ENCODE results near the gene CFAP251. TPM values are rescaled to one million over a fixed set of nuclear protein-coding genes. Genes with fewer than 3 reads are reported as not detected.

The CFAP251 gene
- polyA plus RNA-seq, 2 of the 4 experiments (the other 2 are of a cell fraction), result 0.94 to 1.4 TPM

GRCh38 chr12:121898287-121898686 is 20.1 kb upstream of the CFAP251 start (continued):
- no peak for TF ChIP-seq MYC (IDR thresholded peaks at IDR 0.05; ENCODE audit: borderline replicate concordance, low read length)

DNA sequence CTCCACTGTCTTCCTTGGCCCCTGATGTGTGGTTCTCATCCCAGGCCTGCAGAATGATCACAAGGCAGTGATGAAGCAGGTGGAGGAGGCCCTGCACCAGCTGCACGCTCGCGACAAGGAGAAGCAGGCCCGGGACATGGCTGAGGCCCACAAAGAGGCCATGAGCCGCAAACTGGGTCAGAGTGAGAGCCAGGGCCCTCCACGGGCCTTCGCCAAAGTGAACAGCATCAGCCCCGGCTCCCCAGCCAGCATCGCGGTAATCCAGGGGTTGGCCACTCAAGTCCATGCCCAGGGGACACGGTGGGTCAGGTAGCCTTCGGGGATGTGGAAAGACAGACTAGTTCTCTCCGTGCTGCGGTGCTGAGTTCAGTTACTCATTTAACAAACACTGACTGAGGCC is 18.8 kb upstream of the CFAP251 start:
- no peak for TF ChIP-seq CHD2 (IDR thresholded peaks at IDR 0.05; ENCODE audit: low read length, partially characterized antibody)
- TF ChIP-seq CBX8 (IDR thresholded peaks at IDR 0.05), result no peak
- TF ChIP-seq, protein P1, sequence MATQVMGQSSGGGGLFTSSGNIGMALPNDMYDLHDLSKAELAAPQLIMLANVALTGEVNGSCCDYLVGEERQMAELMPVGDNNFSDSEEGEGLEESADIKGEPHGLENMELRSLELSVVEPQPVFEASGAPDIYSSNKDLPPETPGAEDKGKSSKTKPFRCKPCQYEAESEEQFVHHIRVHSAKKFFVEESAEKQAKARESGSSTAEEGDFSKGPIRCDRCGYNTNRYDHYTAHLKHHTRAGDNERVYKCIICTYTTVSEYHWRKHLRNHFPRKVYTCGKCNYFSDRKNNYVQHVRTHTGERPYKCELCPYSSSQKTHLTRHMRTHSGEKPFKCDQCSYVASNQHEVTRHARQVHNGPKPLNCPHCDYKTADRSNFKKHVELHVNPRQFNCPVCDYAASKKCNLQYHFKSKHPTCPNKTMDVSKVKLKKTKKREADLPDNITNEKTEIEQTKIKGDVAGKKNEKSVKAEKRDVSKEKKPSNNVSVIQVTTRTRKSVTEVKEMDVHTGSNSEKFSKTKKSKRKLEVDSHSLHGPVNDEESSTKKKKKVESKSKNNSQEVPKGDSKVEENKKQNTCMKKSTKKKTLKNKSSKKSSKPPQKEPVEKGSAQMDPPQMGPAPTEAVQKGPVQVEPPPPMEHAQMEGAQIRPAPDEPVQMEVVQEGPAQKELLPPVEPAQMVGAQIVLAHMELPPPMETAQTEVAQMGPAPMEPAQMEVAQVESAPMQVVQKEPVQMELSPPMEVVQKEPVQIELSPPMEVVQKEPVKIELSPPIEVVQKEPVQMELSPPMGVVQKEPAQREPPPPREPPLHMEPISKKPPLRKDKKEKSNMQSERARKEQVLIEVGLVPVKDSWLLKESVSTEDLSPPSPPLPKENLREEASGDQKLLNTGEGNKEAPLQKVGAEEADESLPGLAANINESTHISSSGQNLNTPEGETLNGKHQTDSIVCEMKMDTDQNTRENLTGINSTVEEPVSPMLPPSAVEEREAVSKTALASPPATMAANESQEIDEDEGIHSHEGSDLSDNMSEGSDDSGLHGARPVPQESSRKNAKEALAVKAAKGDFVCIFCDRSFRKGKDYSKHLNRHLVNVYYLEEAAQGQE (IDR thresholded peaks at IDR 0.05), result no peak
- no peak for TF ChIP-seq CEBPB (IDR thresholded peaks at IDR 0.05)
- no peak for TF ChIP-seq PBX3 (IDR thresholded peaks at IDR 0.05)
- no peak for TF ChIP-seq PHF8 (IDR thresholded peaks at IDR 0.05; ENCODE audit: borderline replicate concordance, low read depth)
- H3K9me3 ChIP-seq, result no peaks in the 10 kb centered on the region
- POLR2A ChIA-PET, result no interaction called here
- no peak overlapping the region for H3K4me2 ChIP-seq
- WGBS (ENCODE audit: missing lambda C conversion rate), result 87% methylated on average over 13 of the region's 14 CpGs
- FAIRE-seq (no peak), ATAC-seq (no peak), DNase-seq (ENCODE audit: low read depth in 1 of 2, low spot score in 1 of 2) (no peak)
- no peak overlapping the region for H3K4me3 ChIP-seq
- H3K4me1 ChIP-seq, result peaks cover 4% of the 10 kb centered on the region
- CTCF ChIA-PET, result interaction anchor here (1.0 to 1.5 kb wide), 2 partner anchors 17 to 132 kb away, joined by 3 to 8 read pairs; no protein-coding TSS in a partner anchor
- no peak overlapping the region for H3K27ac ChIP-seq

DNA sequence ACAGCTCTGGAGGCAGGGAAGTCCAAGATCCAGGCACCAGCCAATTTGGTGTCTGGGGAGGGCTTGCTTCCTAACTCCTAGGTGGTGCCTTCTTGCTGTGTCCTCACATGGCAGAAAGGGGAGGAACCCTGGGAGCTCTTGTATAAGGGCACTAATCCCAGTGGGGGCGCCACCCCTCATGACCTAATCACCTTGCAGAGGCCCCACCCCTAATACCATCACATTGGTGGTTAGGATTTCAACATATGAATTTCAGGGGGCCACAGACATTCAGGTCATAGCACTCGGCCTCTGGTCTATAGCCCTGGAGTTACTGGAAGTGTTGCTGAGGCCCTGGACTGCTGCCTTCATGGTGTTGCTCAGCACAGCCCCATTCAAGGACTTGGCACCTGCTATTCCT is 15.2 kb upstream of the CFAP251 start:
- 87% methylated on average over 2 of the region's 2 CpGs for WGBS (ENCODE audit: missing lambda C conversion rate)
- FAIRE-seq (no peak), ATAC-seq (peak; percentile 63 to 79), DNase-seq (ENCODE audit: low read depth in 1 of 2, low spot score in 1 of 2) (peak in 1 of 2 experiments; percentile 38)
- no peak overlapping the region for H3K4me3 ChIP-seq
- no peak for TF ChIP-seq POLR2A (IDR thresholded peaks at IDR 0.05; ENCODE audit: low read length)
- no peak for TF ChIP-seq HEYL (CRISPR knock-in tag; IDR thresholded peaks at IDR 0.05)
- TF ChIP-seq NPAS2 (CRISPR knock-in tag; IDR thresholded peaks at IDR 0.05; ENCODE audit: borderline replicate concordance), result no peak
- TF ChIP-seq FOSL2 (IDR thresholded peaks at IDR 0.05), result no peak
- no peak for TF ChIP-seq FOSL2 (CRISPR knock-in tag; IDR thresholded peaks at IDR 0.05)
- no peak for TF ChIP-seq MAFK (IDR thresholded peaks at IDR 0.05; ENCODE audit: partially characterized antibody)
- TF ChIP-seq GATA3 (IDR thresholded peaks at IDR 0.05; ENCODE audit: borderline replicate concordance), result no peak
- TF ChIP-seq NFE2L2 (conservative IDR thresholded peaks at IDR 0.05; ENCODE audit: low read length), result no peak
- TF ChIP-seq PBX3 (IDR thresholded peaks at IDR 0.05), result no peak
- no peak for TF ChIP-seq HOXB5 (CRISPR knock-in tag; IDR thresholded peaks at IDR 0.05)
- no peak for TF ChIP-seq CEBPB (IDR thresholded peaks at IDR 0.05)
- TF ChIP-seq CHD4 (IDR thresholded peaks at IDR 0.05; ENCODE audit: borderline replicate concordance), result no peak
- ChIA-PET CTCF (interaction anchor here (1.1 to 1.2 kb wide), 2 partner anchors 15 to 91 kb away, joined by 3 to 4 read pairs; partner anchors contain the start of gene PSMD9), POLR2A (no interaction called here)
- H3K4me1 ChIP-seq, result no peaks in the 10 kb centered on the region
- no peaks in the 10 kb centered on the region for H3K9me3 ChIP-seq
- no peak overlapping the region for H3K27ac ChIP-seq
- H3K4me2 ChIP-seq, result no peak overlapping the region

- WGBS (ENCODE audit: missing lambda C conversion rate), result 71% methylated on average over 4 of the region's 4 CpGs
- ATAC-seq (no peak), DNase-seq (ENCODE audit: low read depth in 1 of 2, low spot score in 1 of 2) (no peak), FAIRE-seq (no peak)
- Histone ChIP-seq H3K4me3 (no peak overlapping the region), H3K9me3 (no peaks in the 10 kb centered on the region), H3K27ac (no peak overlapping the region), H3K4me1 (no peaks in the 10 kb centered on the region), H3K4me2 (no peak overlapping the region)
- POLR2A ChIA-PET, result no interaction called here
- CTCF ChIA-PET, result interaction anchor here (1.4 to 2.1 kb wide), 2 partner anchors 62 to 111 kb away, joined by 3 to 7 read pairs; no protein-coding TSS in a partner anchor
- TF ChIP-seq NFE2L2 (conservative IDR thresholded peaks at IDR 0.05; ENCODE audit: low read length), result no peak
- no peak for TF ChIP-seq RFX5 (IDR thresholded peaks at IDR 0.05)
- no peak for TF ChIP-seq POLR2A (IDR thresholded peaks at IDR 0.05; ENCODE audit: low read length)
- no peak for TF ChIP-seq ZSCAN20 (CRISPR knock-in tag; IDR thresholded peaks at IDR 0.05)
- TF ChIP-seq PHF8 (IDR thresholded peaks at IDR 0.05; ENCODE audit: borderline replicate concordance, low read depth), result no peak
- TF ChIP-seq HDAC2 (IDR thresholded peaks at IDR 0.05), result no peak
- no peak for TF ChIP-seq RCOR1 (IDR thresholded peaks at IDR 0.05; ENCODE audit: low read depth, low read length)
- no peak for TF ChIP-seq SMC3 (IDR thresholded peaks at IDR 0.05)
- TF ChIP-seq ELK1 (IDR thresholded peaks at IDR 0.05; ENCODE audit: low read depth, low read length), result no peak
- no peak for TF ChIP-seq MYC (IDR thresholded peaks at IDR 0.05; ENCODE audit: borderline replicate concordance, low read length)
- TF ChIP-seq NPAS2 (CRISPR knock-in tag; IDR thresholded peaks at IDR 0.05; ENCODE audit: borderline replicate concordance), result no peak
Measured at GRCh38 chr12:121905746-121906145, 12.6 kb upstream of the CFAP251 start.

Measured in A549 (cell line).